Neutrophil (primary cell): Measurements from ENCODE around the gene THBS2.

ENCODE experiments used
- H3K27ac ChIP-seq: fragments of 200-600 bp; sonication (generic); 2 replicates; pipeline ENCODE4 v1.5.1; 2016; ENCODE audit warnings: mild to moderate bottlenecking, moderate library complexity
- H3K27me3 ChIP-seq: fragments of 200-600 bp; sonication (generic); 2 replicates; pipeline ENCODE4 v1.6.0; 2016; ENCODE audit warnings: mild to moderate bottlenecking
- H3K36me3 ChIP-seq: fragments of 200-600 bp; sonication (generic); 2 replicates; pipeline ENCODE4 v1.5.1; 2017
- H3K4me1 ChIP-seq, 2 experiments: fragments of 200-600 bp in 1 of 2; sonication (generic) in 1 of 2; 1 replicate in 1 of 2; 2 replicates in 1 of 2; pipeline versions ENCODE4 v1.5.1 to v1.6.1; 2013 to 2016; ENCODE audit warnings: low read depth in 1 of 2, low read length in 1 of 2, mild to moderate bottlenecking in 1 of 2, moderate library complexity in 1 of 2; ENCODE audit not compliant: control insufficient read depth in 1 of 2, insufficient read depth in 1 of 2
- H3K4me3 ChIP-seq, 2 experiments: fragments of 200-600 bp in 1 of 2; sonication (generic) in 1 of 2; 1 replicate in 1 of 2; 2 replicates in 1 of 2; pipeline ENCODE4 v1.5.1; 2013 to 2016; ENCODE audit warnings: low read depth in 1 of 2, low read length in 1 of 2, mild to moderate bottlenecking in 1 of 2, moderate library complexity in 1 of 2
- H3K9me3 ChIP-seq: fragments of 200-600 bp; sonication (generic); 2 replicates; pipeline ENCODE4 v1.5.1; 2016
- TF ChIP-seq, protein P1 (sequence below): fragments of 200-600 bp; sonication (generic); IDR thresholded peaks from 2 replicates; pipeline ENCODE4 v1.5.1; 2016; ENCODE audit warnings: antibody characterized with exemption

The THBS2 gene

DNA sequence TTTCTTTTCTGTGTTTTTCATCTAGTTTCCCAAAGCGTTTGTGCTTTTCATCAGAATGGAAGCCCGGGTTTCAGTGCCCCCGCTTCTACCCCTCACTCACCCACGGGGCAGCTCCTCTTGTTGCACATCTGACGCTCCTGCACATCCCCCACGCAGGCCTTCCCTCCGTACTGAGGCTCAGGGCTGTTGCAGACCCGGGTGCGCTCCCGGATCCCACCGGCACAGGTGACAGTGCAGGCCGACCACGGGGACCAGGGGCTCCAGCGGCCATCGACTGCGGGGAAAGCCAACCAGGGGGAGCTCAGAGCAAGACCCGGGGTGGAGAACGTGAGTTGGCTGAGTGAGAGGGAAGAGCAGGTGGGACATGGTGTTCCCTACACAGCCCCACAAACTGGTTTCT, 19.0 kb downstream of the THBS2 start:
- TF ChIP-seq, protein P1, sequence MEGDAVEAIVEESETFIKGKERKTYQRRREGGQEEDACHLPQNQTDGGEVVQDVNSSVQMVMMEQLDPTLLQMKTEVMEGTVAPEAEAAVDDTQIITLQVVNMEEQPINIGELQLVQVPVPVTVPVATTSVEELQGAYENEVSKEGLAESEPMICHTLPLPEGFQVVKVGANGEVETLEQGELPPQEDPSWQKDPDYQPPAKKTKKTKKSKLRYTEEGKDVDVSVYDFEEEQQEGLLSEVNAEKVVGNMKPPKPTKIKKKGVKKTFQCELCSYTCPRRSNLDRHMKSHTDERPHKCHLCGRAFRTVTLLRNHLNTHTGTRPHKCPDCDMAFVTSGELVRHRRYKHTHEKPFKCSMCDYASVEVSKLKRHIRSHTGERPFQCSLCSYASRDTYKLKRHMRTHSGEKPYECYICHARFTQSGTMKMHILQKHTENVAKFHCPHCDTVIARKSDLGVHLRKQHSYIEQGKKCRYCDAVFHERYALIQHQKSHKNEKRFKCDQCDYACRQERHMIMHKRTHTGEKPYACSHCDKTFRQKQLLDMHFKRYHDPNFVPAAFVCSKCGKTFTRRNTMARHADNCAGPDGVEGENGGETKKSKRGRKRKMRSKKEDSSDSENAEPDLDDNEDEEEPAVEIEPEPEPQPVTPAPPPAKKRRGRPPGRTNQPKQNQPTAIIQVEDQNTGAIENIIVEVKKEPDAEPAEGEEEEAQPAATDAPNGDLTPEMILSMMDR: no peak
- Histone ChIP-seq H3K27me3 (no peaks in the 10 kb centered on the region), H3K27ac (no peak overlapping the region), H3K4me1 (no peaks in the 10 kb centered on the region), H3K4me3 (no peak overlapping the region), H3K36me3 (no peaks in the 10 kb centered on the region), H3K9me3 (peaks cover 3% of the 10 kb centered on the region)

DNA sequence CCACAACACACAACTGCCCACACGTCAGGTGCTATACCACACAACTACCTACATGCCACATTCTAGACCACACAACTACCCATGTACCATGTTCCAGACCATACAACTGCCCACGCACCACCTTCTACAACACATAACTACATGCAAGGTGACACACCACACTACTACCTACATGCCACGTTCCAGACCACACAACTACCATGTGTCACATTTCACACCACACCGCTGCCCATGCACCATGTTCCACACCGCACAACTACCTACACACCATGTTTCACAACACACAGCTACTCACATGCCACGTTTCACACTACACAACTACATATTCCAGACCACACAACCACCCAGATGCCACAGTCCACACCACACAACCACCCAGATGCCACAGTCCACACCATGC, 19.8 kb downstream of the THBS2 start:
- no peak overlapping the region for H3K4me3 ChIP-seq
- no peaks in the 10 kb centered on the region for H3K36me3 ChIP-seq
- TF ChIP-seq, protein P1: no peak

DNA sequence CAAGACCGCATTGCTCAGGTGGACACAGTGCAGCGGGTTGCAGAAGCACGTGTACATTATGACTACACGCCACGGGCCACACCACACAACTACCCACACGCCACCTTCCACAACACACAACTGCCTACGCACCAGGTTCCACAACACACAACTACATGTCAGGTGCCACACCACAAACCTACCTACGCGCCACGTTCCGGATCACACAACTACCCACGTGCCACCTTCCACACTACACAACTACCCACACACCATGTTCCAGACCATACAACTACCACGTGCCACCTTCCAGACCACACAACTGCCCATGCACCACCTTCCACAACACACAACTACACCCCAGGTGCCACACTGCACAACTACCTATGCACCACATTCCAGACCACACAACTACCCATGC, 20.5 kb downstream of the THBS2 start:
- Histone ChIP-seq H3K27me3 (no peaks in the 10 kb centered on the region), H3K36me3 (no peaks in the 10 kb centered on the region), H3K27ac (no peak overlapping the region), H3K4me1 (no peaks in the 10 kb centered on the region), H3K4me3 (no peak overlapping the region), H3K9me3 (peaks cover 3% of the 10 kb centered on the region)
- TF ChIP-seq, protein P1: no peak

More for the DNA sequence above, 19.8 kb downstream of the THBS2 start:
- Histone ChIP-seq H3K27me3 (no peaks in the 10 kb centered on the region), H3K4me1 (no peaks in the 10 kb centered on the region), H3K9me3 (peaks cover 3% of the 10 kb centered on the region), H3K27ac (no peak overlapping the region)

DNA sequence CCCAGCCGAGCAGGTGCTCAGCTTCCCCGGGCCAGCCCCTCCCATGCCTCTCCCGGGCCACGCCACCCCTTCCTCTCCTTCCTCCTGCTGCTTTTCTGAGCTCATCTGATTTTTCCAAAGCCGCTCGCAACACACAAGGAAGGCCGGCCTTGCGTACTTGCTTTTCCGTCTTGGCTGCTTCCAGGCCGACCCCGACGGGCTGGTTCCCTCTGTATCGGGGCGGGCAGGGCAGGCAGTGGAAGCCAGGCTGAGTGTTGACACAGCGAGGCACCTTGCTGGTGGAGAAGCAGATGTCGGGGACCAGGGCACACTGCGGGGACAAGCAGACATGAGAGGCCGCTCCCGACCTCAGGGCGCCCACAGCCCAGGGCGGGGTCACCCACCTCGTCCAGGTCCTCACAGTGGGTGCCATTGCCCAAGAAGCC, 21.1 kb downstream of the THBS2 start:
- H3K4me3 ChIP-seq: no peak overlapping the region
- no peaks in the 10 kb centered on the region for H3K27me3 ChIP-seq
- no peaks in the 10 kb centered on the region for H3K36me3 ChIP-seq
- H3K4me1 ChIP-seq: no peaks in the 10 kb centered on the region
- TF ChIP-seq, protein P1: no peak
- H3K9me3 ChIP-seq: peaks cover 3% of the 10 kb centered on the region
- H3K27ac ChIP-seq: no peak overlapping the region

DNA sequence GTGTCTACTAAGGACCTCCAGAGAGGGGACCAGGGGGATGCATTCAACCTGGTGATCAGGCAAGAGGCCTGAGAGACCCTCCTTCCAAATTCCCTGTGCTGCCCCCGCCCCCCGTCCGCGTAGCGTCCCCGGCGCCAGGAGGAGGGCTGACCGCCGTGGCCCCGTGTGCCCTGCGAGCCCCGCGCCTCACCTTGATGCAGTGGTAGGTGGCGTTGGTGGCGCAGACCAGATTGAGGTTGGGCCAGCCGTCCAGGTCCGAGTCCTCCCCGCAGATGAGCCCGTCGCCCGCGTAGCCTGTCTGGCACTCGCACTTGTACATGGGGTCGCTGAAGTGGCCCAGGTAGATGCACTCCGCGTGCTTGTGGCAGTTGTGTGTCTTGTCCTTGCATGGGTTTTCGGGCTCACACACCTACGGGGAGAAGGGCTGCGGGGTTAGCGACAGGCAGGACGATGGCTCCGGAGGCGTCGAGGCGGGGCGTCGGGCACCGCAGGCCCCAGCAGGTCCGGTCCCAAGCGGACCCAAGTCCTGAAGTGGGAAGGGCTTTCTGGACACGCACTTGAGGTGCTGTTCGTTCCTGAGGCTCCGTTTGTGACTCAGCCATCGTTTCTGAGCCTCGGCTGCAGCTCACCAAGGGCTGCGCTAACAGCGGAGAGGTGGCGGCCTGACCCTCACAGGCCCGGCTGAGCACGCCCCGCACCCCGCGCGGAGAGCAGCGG, 21.7 kb downstream of the THBS2 start:
- no peak overlapping the region for H3K27ac ChIP-seq
- no peaks in the 10 kb centered on the region for H3K4me1 ChIP-seq
- no peaks in the 10 kb centered on the region for H3K27me3 ChIP-seq
- H3K4me3 ChIP-seq: no peak overlapping the region
- no peaks in the 10 kb centered on the region for H3K36me3 ChIP-seq
- TF ChIP-seq, protein P1: no peak
- H3K9me3 ChIP-seq: peaks cover 3% of the 10 kb centered on the region
